Measurements from ENCODE around the gene MDFI.
A peak's percentile ranks its signal among the peaks of the same experiment; 100 is the strongest.

The MDFI gene

GRCh38 chr6:41688256-41688965 is 50.1 kb downstream of the MDFI start:
- DNase-seq (ENCODE audit: low read depth): no peak

GRCh38 chr6:41689171-41690008 is 51.1 kb downstream of the MDFI start:
- DNase-seq (ENCODE audit: low read depth): no peak

GRCh38 chr6:41690541-41691330 is 52.5 kb downstream of the MDFI start:
- no peak for DNase-seq (ENCODE audit: low read depth)

- DNase-seq (ENCODE audit: low read depth): no peak
Measured at GRCh38 chr6:41691426-41692079, 53.3 kb downstream of the MDFI start.

- DNase-seq (ENCODE audit: low read depth): no peak
Measured at GRCh38 chr6:41692080-41692675, 53.9 kb downstream of the MDFI start.

- DNase-seq (ENCODE audit: low read depth): no peak
Measured at GRCh38 chr6:41692730-41693129, 54.5 kb downstream of the MDFI start.

- no peak for DNase-seq (ENCODE audit: low read depth)
Measured at GRCh38 chr6:41693281-41694240, 55.3 kb downstream of the MDFI start.

- no peak for DNase-seq (ENCODE audit: low read depth)
Measured at GRCh38 chr6:41694815-41695526, 56.7 kb downstream of the MDFI start.

GRCh38 chr6:41695825-41696224 is 57.6 kb downstream of the MDFI start:
- no peak for DNase-seq (ENCODE audit: low read depth)

- DNase-seq (ENCODE audit: low read depth): no peak
Measured at GRCh38 chr6:41696788-41697187, 58.5 kb downstream of the MDFI start.

GRCh38 chr6:41697861-41698781 is 59.9 kb downstream of the MDFI start:
- DNase-seq (ENCODE audit: low read depth): peak; percentile 45

- DNase-seq (ENCODE audit: low read depth): no peak
Measured at GRCh38 chr6:41699063-41699462, 60.8 kb downstream of the MDFI start.

- DNase-seq (ENCODE audit: low read depth): no peak
Measured at GRCh38 chr6:41700463-41701347, 62.4 kb downstream of the MDFI start.

- DNase-seq (ENCODE audit: low read depth): no peak
Measured at GRCh38 chr6:41702089-41702745, 63.9 kb downstream of the MDFI start.

GRCh38 chr6:41702771-41703494 is 64.7 kb downstream of the MDFI start:
- no peak for DNase-seq (ENCODE audit: low read depth)
